AG04450 (cell line): Measurements from ENCODE around the gene TLL2. TPM values are rescaled to one million over a fixed set of nuclear protein-coding genes. Genes with fewer than 3 reads are reported as not detected.

Source experiments
- CTCF ChIA-PET: fragments of 300-600, 350-600 bp; formaldehyde crosslinking; extraction: SDS; loops from one replicate; lab custom pipeline; 2022; ENCODE audit warnings: antibody characterized with exemption, inconsistent platforms; lab: Charles Lee
- POLR2A ChIA-PET: fragments of 350-600 bp; formaldehyde crosslinking; extraction: SDS; loops from one replicate; lab custom pipeline; 2021; ENCODE audit warnings: antibody characterized with exemption, inconsistent platforms; lab: Yijun Ruan, JAX
- DNase-seq: peaks from one replicate; pipeline ENCODE4 v3.0.0-alpha.2; 2011; ENCODE audit warnings: low read depth, low spot score
- H3K27ac ChIP-seq: one replicate; pipeline ENCODE4 v1.5.1; 2012; ENCODE audit warnings: low read depth, low read length, control low read depth
- H3K27me3 ChIP-seq: one replicate; pipeline ENCODE4 v1.6.0; 2012; ENCODE audit warnings: low read length; ENCODE audit not compliant: control insufficient read depth, insufficient read depth
- H3K4me3 ChIP-seq: 2 replicates; pipeline ENCODE4 v1.5.1; 2011; ENCODE audit warnings: mild to moderate bottlenecking, low read depth, low read length, control low read depth
- H3K9me3 ChIP-seq: 2 replicates; pipeline ENCODE4 v1.5.1; 2012; ENCODE audit warnings: low read length; ENCODE audit not compliant: control insufficient read depth, insufficient read depth
- CTCF ChIP-seq: IDR thresholded peaks from 2 replicates; pipeline ENCODE4 v1.5.1; 2011; ENCODE audit warnings: low read depth, low read length, control low read depth, inconsistent platforms
- polyA minus RNA-seq: library from RNA; depleted of rRNA, polyadenylated mRNA; stranded (reverse); fragments of >200 nt; gene quantifications from 2 replicates; pipeline ENCODE4 v1.2.3, GENCODE V29; 2011; rRNA and poly(A)+ RNA removed
- polyA plus RNA-seq: library from polyadenylated mRNA; depleted of rRNA; stranded (reverse); fragments of >200 nt; gene quantifications from 2 replicates; pipeline ENCODE4 v1.2.3, GENCODE V29; 2011; rRNA removed

The TLL2 gene
- polyA plus RNA-seq = 0.01 TPM in 1 of 2 replicates, not detected in the other
- 0.05 TPM in 1 of 2 replicates, not detected in the other for polyA minus RNA-seq

- H3K27ac ChIP-seq = no peak within 1 kb of the TSS
- ChIA-PET CTCF (interaction anchor here (0.6 to 3.5 kb wide), 35 partner anchors 9 to 820 kb away, joined by 3 to 24 read pairs (median 4); partner anchors contain the start of genes TCTN3 and TM9SF3), POLR2A (interaction anchor here (0.8 to 1.3 kb wide), 2 partner anchors 9 to 384 kb away, joined by 3 to 4 read pairs; partner anchors contain the start of gene ZNF518A)
- peaks cover 18% of the 10 kb centered on the region for H3K27me3 ChIP-seq
- peak; percentile 52 for TF ChIP-seq CTCF
- H3K4me3 ChIP-seq = peak within 1 kb of the TSS; percentile 61
- peak; percentile 66 for DNase-seq
- peaks cover 5% of the 10 kb centered on the region; the same call in 1 of the 2 replicates for H3K9me3 ChIP-seq
These were observed at the start of gene TLL2 for GRCh38 chr10:96513698-96514561. Gene TLL2, minus strand, starts transcription at chr10:96513926. Its CDS starts 241 bp downstream, at chr10:96513685.

GRCh38 chr10:96560966-96561887 lies 47.5 kb upstream of the TLL2 start:
- TF ChIP-seq CTCF = no peak
- ChIA-PET CTCF (no interaction called here), POLR2A (no interaction called here)
- no peak for DNase-seq
- Histone ChIP-seq H3K27me3 (no peaks in the 10 kb centered on the region), H3K4me3 (no peak overlapping the region), H3K27ac (no peak overlapping the region), H3K9me3 (no peaks in the 10 kb centered on the region)

- Histone ChIP-seq H3K27me3 (no peaks in the 10 kb centered on the region), H3K27ac (no peak overlapping the region), H3K9me3 (no peaks in the 10 kb centered on the region), H3K4me3 (no peak overlapping the region)
- POLR2A ChIA-PET = no interaction called here
- CTCF ChIA-PET = no interaction called here
- no peak for DNase-seq
- no peak for TF ChIP-seq CTCF
These were observed 46.8 kb upstream of the TLL2 start for GRCh38 chr10:96560489-96560888.

GRCh38 chr10:96556003-96556402 lies 42.3 kb upstream of the TLL2 start:
- ChIA-PET CTCF (interaction anchor here (0.7 to 1.5 kb wide), 3 partner anchors 41 to 161 kb away, joined by 3 to 7 read pairs (median 3); partner anchors contain the start of gene TLL2), POLR2A (no interaction called here)
- no peak overlapping the region for H3K27ac ChIP-seq
- no peaks in the 10 kb centered on the region for H3K27me3 ChIP-seq
- H3K4me3 ChIP-seq = no peak overlapping the region
- TF ChIP-seq CTCF = peak; percentile 22
- no peaks in the 10 kb centered on the region for H3K9me3 ChIP-seq
- DNase-seq = no peak
